OCI-LY7 (cell line): ENCODE results near the gene BCL11A. TPM values are rescaled to one million over a fixed set of nuclear protein-coding genes. Genes with fewer than 3 reads are reported as not detected.

ENCODE experiments used
- BruUV-seq: library from RNA; stranded (reverse); fragments of 400-500 nt; replicated peaks from 2 replicates; lab custom pipeline; 2021; lab: Mats Ljungman, UMichigan
- CTCF ChIA-PET: fragments of 300-600 bp; sonication (Branson Sonifier 250); formaldehyde crosslinking; loops from one replicate; lab custom pipeline; 2022; ENCODE audit warnings: antibody characterized with exemption; ENCODE audit not compliant: unreplicated experiment; lab: Charles Lee
- POLR2A ChIA-PET: fragments of 300-600 bp; sonication (Branson Sonifier 250); formaldehyde crosslinking; loops from one replicate; lab custom pipeline; 2022; ENCODE audit warnings: antibody characterized with exemption; lab: Charles Lee
- DNase-seq: peaks from one replicate; pipeline ENCODE4 v3.0.0-alpha.2; 2015; ENCODE audit warnings: low spot score
- H2AFZ ChIP-seq: fragments of 200-600 bp; sonication (generic), shearing (Covaris generic); 2 replicates; pipeline ENCODE4 v1.6.1; 2014; ENCODE audit warnings: mild to moderate bottlenecking, antibody characterized with exemption, low read length, moderate library complexity
- H3K27ac ChIP-seq: fragments of 200-600 bp; sonication (generic); 2 replicates; pipeline ENCODE4 v1.5.1; 2014; ENCODE audit warnings: mixed run types, low read depth, mild to moderate bottlenecking, moderate library complexity, low read length, inconsistent platforms; ENCODE audit not compliant: poor library complexity, severe bottlenecking
- H3K36me3 ChIP-seq: fragments of 200-600 bp; sonication (generic); 2 replicates; pipeline ENCODE4 v1.6.1; 2014; ENCODE audit warnings: mild to moderate bottlenecking, antibody characterized with exemption, low read length, moderate library complexity, mixed read lengths; ENCODE audit not compliant: insufficient read depth
- H3K4me1 ChIP-seq: fragments of 200-600 bp; sonication (generic); 2 replicates; pipeline ENCODE4 v1.5.1; 2014; ENCODE audit warnings: mild to moderate bottlenecking, low read length; ENCODE audit not compliant: insufficient read depth, poor library complexity, severe bottlenecking
- H3K4me2 ChIP-seq: fragments of 200-600 bp; sonication (generic); 2 replicates; pipeline ENCODE4 v1.6.1; 2014; ENCODE audit warnings: mild to moderate bottlenecking, low read length
- H3K4me3 ChIP-seq: fragments of 200-600 bp; sonication (generic); 2 replicates; pipeline ENCODE4 v1.5.1; 2014; ENCODE audit warnings: mild to moderate bottlenecking, low read depth, low read length; ENCODE audit not compliant: poor library complexity, severe bottlenecking
- H3K79me2 ChIP-seq: fragments of 200-600 bp; sonication (generic); 2 replicates; pipeline ENCODE4 v1.6.1; 2016; ENCODE audit warnings: low read depth, mild to moderate bottlenecking, low read length, moderate library complexity, mixed read lengths; ENCODE audit not compliant: insufficient read depth
- H3K9me2 ChIP-seq: fragments of 200-600 bp; sonication (generic); 2 replicates; pipeline ENCODE4 v1.6.1; 2016; ENCODE audit warnings: mild to moderate bottlenecking, low read length, mixed read lengths; ENCODE audit not compliant: insufficient read depth
- H3K9me3 ChIP-seq: fragments of 200-600 bp; sonication (generic); 2 replicates; pipeline ENCODE4 v1.6.1; 2014; ENCODE audit warnings: mild to moderate bottlenecking, mixed run types, low read length, mixed read lengths
- H4K20me1 ChIP-seq: fragments of 200-600 bp; sonication (generic); 2 replicates; pipeline ENCODE4 v1.6.1; 2014; ENCODE audit warnings: mild to moderate bottlenecking, antibody characterized with exemption, low read length, moderate library complexity, mixed read lengths; ENCODE audit not compliant: insufficient read depth
- EZH2phosphoT487 ChIP-seq: fragments of 200-600 bp; sonication (generic); IDR thresholded peaks from 2 replicates; pipeline ENCODE4 v1.6.1; 2018; ENCODE audit warnings: low read depth, borderline replicate concordance, mild to moderate bottlenecking, mixed run types, antibody characterized with exemption, low read length, moderate library complexity, mixed read lengths
- intact Hi-C: fragments of 100-400 bp; cut with micrococcal nuclease; formaldehyde crosslinking; loops from one replicate; pipeline ENCODE4 v1.10.0; 2022; ENCODE audit not compliant: unreplicated experiment
- total RNA-seq, 2 experiments: library from RNA; depleted of rRNA in 1 of 2; stranded (reverse); fragments of >200 nt in 1 of 2; shearing (Covaris generic) in 1 of 2; gene quantifications; 2 replicates each; pipeline ENCODE4 v1.2.3, GENCODE V29; 2014 to 2022
- TF ChIP-seq, protein P1 (sequence below): fragments of 200-600 bp; sonication (generic); conservative IDR thresholded peaks from 2 replicates; pipeline ENCODE4 v1.5.1; 2014; ENCODE audit warnings: mild to moderate bottlenecking, antibody characterized with exemption, low read length, moderate library complexity, mixed read lengths

Gene BCL11A
- total RNA-seq, 2 experiments from 2014 or later = 64.3 to 167 TPM

- H3K4me1 ChIP-seq = peaks cover 20% of the 10 kb centered on the region
- DNase-seq = peak; percentile 41
- peaks cover 38% of the 10 kb centered on the region; the same call in 1 of the 2 replicates for H3K79me2 ChIP-seq
- peak overlapping the region; percentile 90 for H3K27ac ChIP-seq
- H3K36me3 ChIP-seq = no peaks in the 10 kb centered on the region
- intact Hi-C loops = loop anchor here (10.0 kb wide), 3 partner anchors 328 to 1478 kb away; partner anchors contain the start of gene REL
- no peaks in the 10 kb centered on the region for H4K20me1 ChIP-seq
- CTCF ChIA-PET = interaction anchor here (0.5 to 1.5 kb wide), 2 partner anchors 9 to 233 kb away, joined by 3 to 4 read pairs; no protein-coding TSS in a partner anchor
- TF ChIP-seq EZH2phosphoT487 = no peak
- TF ChIP-seq, protein P1, sequence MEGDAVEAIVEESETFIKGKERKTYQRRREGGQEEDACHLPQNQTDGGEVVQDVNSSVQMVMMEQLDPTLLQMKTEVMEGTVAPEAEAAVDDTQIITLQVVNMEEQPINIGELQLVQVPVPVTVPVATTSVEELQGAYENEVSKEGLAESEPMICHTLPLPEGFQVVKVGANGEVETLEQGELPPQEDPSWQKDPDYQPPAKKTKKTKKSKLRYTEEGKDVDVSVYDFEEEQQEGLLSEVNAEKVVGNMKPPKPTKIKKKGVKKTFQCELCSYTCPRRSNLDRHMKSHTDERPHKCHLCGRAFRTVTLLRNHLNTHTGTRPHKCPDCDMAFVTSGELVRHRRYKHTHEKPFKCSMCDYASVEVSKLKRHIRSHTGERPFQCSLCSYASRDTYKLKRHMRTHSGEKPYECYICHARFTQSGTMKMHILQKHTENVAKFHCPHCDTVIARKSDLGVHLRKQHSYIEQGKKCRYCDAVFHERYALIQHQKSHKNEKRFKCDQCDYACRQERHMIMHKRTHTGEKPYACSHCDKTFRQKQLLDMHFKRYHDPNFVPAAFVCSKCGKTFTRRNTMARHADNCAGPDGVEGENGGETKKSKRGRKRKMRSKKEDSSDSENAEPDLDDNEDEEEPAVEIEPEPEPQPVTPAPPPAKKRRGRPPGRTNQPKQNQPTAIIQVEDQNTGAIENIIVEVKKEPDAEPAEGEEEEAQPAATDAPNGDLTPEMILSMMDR = no peak
- H2AFZ ChIP-seq = peak overlapping the region; percentile 90
- H3K9me3 ChIP-seq = no peaks in the 10 kb centered on the region
- BruUV-seq = no TSS peak
- POLR2A ChIA-PET = interaction anchor here (0.6 to 3.2 kb wide), 14 partner anchors 11 to 645 kb away, joined by 3 to 25 read pairs (median 3); no protein-coding TSS in a partner anchor
- peak overlapping the region; percentile 100 for H3K4me2 ChIP-seq
- peak overlapping the region; percentile 93 for H3K4me3 ChIP-seq
- no peaks in the 10 kb centered on the region for H3K9me2 ChIP-seq
Observed at GRCh38 chr2:60556576-60557485, 3.4 kb upstream of the BCL11A start.

DNA sequence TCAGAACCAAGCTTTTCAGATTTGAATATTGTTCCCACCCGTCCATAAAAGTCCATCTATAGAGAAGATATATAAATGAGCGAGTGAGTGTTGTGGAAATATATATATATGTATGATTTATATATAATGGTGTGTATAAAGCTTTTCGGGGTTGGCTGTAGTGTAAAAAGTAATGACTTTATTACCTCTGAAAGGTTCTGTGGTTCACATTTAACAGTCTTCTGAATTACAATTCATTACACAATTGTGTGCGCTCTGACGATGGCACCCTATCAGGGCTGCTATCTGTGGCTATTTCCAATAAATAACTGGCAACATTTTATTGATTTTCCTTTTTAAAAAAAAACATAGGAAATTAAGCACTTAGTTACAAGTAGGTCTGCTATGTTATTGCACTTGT, 2.7 kb upstream of the BCL11A start:
- Histone ChIP-seq H3K4me3 (peak overlapping the region; percentile 93), H3K36me3 (no peaks in the 10 kb centered on the region), H3K27ac (peak overlapping the region; percentile 90), H3K79me2 (peaks cover 41% of the 10 kb centered on the region; the same call in 1 of the 2 replicates), H3K9me3 (no peaks in the 10 kb centered on the region), H3K4me2 (peak overlapping the region; percentile 100), H2AFZ (peak overlapping the region; percentile 90; the same call in 1 of the 2 replicates), H3K9me2 (no peaks in the 10 kb centered on the region), H3K4me1 (peaks cover 20% of the 10 kb centered on the region), H4K20me1 (no peaks in the 10 kb centered on the region)
- TSS peak; percentile 67 for BruUV-seq
- intact Hi-C loops = loop anchor here (10.0 kb wide), 3 partner anchors 329 to 1479 kb away; partner anchors contain the start of gene REL
- DNase-seq = no peak
- ChIA-PET POLR2A (interaction anchor here (0.6 to 3.2 kb wide), 17 partner anchors 10 to 512 kb away, joined by 3 to 25 read pairs (median 4); no protein-coding TSS in a partner anchor), CTCF (interaction anchor here (1.5 kb wide), 1 partner anchor 9 kb away, joined by 3 read pairs; no protein-coding TSS in a partner anchor)
- no peak for TF ChIP-seq EZH2phosphoT487
- TF ChIP-seq, protein P1 = no peak
